Epithelial cell of esophagus (primary cell): ENCODE measurements around the gene RTKN2.
A peak's percentile ranks its signal among the peaks of the same experiment; 100 is the strongest.

Source experiments
- DNase-seq: peaks from one replicate; pipeline ENCODE4 v3.0.0; 2010; ENCODE audit warnings: low read depth
- H3K4me3 ChIP-seq: 2 replicates; pipeline ENCODE4 v1.5.1; 2011; ENCODE audit warnings: mild to moderate bottlenecking, low read length, control low read depth
- TF ChIP-seq, protein P1 (sequence below): IDR thresholded peaks from 2 replicates; pipeline ENCODE4 v1.5.1; 2011; ENCODE audit warnings: low read depth, mild to moderate bottlenecking, low read length, control low read depth, inconsistent platforms; ENCODE audit not compliant: insufficient read depth; ENCODE audit errors: missing control alignments

RTKN2 gene

GRCh38 chr10:62199584-62199983 lies 69.1 kb downstream of the RTKN2 start:
- DNase-seq: peak; percentile 14
- TF ChIP-seq, protein P1, sequence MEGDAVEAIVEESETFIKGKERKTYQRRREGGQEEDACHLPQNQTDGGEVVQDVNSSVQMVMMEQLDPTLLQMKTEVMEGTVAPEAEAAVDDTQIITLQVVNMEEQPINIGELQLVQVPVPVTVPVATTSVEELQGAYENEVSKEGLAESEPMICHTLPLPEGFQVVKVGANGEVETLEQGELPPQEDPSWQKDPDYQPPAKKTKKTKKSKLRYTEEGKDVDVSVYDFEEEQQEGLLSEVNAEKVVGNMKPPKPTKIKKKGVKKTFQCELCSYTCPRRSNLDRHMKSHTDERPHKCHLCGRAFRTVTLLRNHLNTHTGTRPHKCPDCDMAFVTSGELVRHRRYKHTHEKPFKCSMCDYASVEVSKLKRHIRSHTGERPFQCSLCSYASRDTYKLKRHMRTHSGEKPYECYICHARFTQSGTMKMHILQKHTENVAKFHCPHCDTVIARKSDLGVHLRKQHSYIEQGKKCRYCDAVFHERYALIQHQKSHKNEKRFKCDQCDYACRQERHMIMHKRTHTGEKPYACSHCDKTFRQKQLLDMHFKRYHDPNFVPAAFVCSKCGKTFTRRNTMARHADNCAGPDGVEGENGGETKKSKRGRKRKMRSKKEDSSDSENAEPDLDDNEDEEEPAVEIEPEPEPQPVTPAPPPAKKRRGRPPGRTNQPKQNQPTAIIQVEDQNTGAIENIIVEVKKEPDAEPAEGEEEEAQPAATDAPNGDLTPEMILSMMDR: no peak
- H3K4me3 ChIP-seq: no peak overlapping the region

DNA sequence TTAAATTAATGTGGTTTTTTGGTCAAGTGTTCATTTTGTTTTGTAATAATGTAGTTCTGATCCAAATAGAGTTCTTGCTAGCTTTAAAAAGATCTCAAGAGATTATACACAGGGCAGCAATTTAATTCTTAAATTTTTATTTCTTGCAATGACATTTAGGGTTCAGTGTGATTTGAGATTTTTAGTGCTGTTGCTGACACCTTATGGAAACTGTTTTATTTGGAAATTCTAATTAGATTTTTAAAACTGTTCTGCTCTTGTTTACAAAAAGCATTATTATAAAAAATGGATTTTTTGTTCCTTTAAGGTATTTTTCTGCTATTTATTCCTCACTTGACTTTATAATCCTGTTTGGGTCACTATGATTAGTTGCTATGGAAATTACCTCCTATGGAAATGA lies 72.1 kb downstream of the RTKN2 start:
- TF ChIP-seq, protein P1: no peak
- DNase-seq: no peak
- H3K4me3 ChIP-seq: no peak overlapping the region

GRCh38 chr10:62195675-62195926 lies 73.0 kb downstream of the RTKN2 start:
- TF ChIP-seq, protein P1: no peak
- no peak overlapping the region for H3K4me3 ChIP-seq
- no peak for DNase-seq

DNA sequence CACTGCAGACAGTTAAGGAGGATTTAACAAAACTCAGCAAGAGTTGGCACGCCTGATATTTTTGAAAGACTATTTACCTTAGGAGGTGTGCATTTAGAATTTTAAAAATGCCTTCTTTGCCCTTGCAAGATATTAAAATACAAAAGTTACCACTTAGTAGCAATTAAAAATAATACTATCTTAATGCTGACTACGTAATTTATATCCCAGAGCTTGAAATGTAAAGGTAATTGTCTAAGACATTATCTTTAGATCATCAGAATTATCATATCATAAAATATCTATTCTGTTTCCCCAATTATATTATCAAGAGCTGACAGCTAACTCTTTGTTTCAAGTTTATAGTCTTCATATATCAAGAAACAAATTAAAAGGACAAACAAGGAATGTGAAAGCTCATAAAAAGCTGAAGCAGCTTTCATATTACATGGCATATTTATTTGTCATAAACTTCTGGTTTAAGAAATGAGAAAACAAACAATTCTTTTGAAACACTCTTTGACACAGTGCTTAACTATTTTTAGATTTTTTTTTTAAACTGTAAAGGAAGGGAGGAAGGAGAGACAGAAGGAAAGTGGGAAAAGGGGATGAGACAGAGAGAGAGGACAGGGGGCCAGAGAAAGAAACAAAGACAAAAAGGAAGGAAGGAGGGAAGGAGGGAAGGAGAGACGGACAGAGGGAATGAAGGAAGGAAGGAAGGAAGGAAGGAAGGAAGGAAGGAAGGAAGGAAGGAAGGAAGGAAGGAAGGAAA lies 73.5 kb downstream of the RTKN2 start:
- no peak overlapping the region for H3K4me3 ChIP-seq
- DNase-seq: no peak
- TF ChIP-seq, protein P1: no peak

GRCh38 chr10:62193479-62193878 lies 75.2 kb downstream of the RTKN2 start:
- no peak overlapping the region for H3K4me3 ChIP-seq
- DNase-seq: no peak
- TF ChIP-seq, protein P1: no peak

DNA sequence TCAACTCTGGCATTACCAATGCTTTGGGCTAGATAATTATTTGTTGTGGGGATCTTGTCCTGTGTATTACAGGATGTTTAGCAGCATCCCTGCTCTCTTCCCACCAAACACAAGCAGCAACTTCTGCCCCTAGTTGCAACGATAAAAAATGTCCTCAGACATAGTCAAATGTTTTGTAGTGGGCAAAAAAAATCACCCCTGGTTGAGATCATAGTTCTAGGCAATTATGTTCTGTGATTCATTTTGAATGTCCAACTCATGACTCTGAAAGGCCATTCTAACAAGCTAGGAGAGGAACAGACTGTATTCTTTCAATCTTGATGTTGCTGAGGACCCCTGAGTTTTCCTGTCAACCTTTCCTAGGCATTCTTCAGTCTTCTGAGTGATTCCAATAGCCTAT lies 79.5 kb downstream of the RTKN2 start:
- TF ChIP-seq, protein P1: no peak
- DNase-seq: no peak
- no peak overlapping the region for H3K4me3 ChIP-seq

- TF ChIP-seq, protein P1: no peak
- peak; percentile 7 for DNase-seq
- no peak overlapping the region for H3K4me3 ChIP-seq
Measured at GRCh38 chr10:62188021-62188616, 80.5 kb downstream of the RTKN2 start.
